Bone marrow (tissue), 2 donors: ENCODE data around the gene L3MBTL2.
"Not testable (repeated sequence)": the region's sequence is repeated elsewhere in the genome, so short reads cannot be mapped to it uniquely, and the experiment has no call there.

ENCODE experiments used
- DNase-seq, 2 donors: peaks; one replicate each; lab custom pipeline; 2025; lab: John Stamatoyannopoulos, UW

The L3MBTL2 gene

GRCh38 chr22:41204992-41205900, at the start of gene L3MBTL2:
Gene L3MBTL2, plus strand, starts transcription at chr22:41205312. Its CDS starts 51 bp downstream, at chr22:41205363.
- peak; percentile 82 to 88 for DNase-seq

DNA sequence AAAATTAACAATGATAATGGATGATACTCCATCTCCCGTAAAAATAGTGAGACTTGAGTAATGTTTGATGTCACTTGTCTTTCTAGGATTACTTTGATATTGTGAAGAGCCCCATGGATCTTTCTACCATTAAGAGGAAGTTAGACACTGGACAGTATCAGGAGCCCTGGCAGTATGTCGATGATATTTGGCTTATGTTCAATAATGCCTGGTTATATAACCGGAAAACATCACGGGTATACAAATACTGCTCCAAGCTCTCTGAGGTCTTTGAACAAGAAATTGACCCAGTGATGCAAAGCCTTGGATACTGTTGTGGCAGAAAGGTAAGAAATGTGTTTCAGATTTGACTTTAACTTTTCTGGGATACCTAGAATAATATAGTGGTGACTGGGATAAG, 48.0 kb upstream of the L3MBTL2 start:
- no peak for DNase-seq

GRCh38 chr22:41169157-41169556, 36.0 kb upstream of the L3MBTL2 start:
- no peak for DNase-seq

DNA sequence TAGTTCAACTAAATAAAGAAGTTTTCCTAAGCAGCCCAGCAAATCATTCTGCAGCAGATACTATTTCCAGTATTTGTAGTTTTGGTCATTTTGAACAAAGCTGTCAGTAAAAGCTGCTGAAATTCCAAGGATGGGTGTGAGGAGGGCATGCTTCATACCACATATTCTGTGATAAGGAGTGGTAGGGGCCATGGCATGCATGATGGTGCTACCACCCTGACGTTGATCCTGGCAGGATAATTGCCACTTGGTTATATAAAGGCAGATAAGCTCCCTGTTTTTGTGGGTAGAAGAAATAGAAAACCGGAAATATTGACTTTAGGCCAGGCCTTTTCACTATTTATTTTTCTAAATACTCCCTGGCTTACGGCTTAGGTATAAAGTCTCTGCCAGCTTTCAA, 33.1 kb upstream of the L3MBTL2 start:
- DNase-seq: no peak

GRCh38 chr22:41175546-41175945, 29.6 kb upstream of the L3MBTL2 start:
- no peak for DNase-seq

DNA sequence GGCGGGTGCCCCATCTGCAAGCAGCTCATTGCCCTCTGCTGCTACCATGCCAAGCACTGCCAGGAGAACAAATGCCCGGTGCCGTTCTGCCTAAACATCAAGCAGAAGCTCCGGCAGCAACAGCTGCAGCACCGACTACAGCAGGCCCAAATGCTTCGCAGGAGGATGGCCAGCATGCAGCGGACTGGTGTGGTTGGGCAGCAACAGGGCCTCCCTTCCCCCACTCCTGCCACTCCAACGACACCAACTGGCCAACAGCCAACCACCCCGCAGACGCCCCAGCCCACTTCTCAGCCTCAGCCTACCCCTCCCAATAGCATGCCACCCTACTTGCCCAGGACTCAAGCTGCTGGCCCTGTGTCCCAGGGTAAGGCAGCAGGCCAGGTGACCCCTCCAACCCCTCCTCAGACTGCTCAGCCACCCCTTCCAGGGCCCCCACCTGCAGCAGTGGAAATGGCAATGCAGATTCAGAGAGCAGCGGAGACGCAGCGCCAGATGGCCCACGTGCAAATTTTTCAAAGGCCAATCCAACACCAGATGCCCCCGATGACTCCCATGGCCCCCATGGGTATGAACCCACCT, 28.0 kb upstream of the L3MBTL2 start:
- DNase-seq: no peak

DNA sequence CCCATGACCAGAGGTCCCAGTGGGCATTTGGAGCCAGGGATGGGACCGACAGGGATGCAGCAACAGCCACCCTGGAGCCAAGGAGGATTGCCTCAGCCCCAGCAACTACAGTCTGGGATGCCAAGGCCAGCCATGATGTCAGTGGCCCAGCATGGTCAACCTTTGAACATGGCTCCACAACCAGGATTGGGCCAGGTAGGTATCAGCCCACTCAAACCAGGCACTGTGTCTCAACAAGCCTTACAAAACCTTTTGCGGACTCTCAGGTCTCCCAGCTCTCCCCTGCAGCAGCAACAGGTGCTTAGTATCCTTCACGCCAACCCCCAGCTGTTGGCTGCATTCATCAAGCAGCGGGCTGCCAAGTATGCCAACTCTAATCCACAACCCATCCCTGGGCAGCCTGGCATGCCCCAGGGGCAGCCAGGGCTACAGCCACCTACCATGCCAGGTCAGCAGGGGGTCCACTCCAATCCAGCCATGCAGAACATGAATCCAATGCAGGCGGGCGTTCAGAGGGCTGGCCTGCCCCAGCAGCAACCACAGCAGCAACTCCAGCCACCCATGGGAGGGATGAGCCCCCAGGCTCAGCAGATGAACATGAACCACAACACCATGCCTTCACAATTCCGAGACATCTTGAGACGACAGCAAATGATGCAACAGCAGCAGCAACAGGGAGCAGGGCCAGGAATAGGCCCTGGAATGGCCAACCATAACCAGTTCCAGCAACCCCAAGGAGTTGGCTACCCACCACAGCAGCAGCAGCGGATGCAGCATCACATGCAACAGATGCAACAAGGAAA, 27.3 kb upstream of the L3MBTL2 start:
- no peak for DNase-seq

DNA sequence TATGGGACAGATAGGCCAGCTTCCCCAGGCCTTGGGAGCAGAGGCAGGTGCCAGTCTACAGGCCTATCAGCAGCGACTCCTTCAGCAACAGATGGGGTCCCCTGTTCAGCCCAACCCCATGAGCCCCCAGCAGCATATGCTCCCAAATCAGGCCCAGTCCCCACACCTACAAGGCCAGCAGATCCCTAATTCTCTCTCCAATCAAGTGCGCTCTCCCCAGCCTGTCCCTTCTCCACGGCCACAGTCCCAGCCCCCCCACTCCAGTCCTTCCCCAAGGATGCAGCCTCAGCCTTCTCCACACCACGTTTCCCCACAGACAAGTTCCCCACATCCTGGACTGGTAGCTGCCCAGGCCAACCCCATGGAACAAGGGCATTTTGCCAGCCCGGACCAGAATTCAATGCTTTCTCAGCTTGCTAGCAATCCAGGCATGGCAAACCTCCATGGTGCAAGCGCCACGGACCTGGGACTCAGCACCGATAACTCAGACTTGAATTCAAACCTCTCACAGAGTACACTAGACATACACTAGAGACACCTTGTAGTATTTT, 26.6 kb upstream of the L3MBTL2 start:
- no peak for DNase-seq

- DNase-seq: not testable (repeated sequence)
These were observed 24.8 kb upstream of the L3MBTL2 start for GRCh38 chr22:41180362-41180761.

DNA sequence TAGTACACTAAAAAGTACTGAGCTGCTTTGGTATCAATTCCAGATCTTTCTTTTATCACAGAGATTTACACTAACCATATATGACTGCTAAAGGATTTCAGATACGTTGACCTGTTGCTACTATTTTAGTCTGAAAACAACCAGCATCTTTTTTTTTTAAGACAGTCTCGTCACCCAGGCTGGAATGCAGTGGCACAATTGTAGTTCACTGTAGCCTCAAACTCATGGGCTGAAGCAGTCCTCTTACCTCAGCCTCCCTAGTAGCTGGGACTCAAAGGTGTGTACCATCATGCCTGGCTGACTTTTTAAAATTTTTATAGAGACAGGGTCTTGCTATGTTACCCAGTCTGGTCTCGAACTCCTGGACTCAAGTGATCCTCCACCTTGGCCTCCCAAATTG, 24.2 kb upstream of the L3MBTL2 start:
- DNase-seq: no peak

DNA sequence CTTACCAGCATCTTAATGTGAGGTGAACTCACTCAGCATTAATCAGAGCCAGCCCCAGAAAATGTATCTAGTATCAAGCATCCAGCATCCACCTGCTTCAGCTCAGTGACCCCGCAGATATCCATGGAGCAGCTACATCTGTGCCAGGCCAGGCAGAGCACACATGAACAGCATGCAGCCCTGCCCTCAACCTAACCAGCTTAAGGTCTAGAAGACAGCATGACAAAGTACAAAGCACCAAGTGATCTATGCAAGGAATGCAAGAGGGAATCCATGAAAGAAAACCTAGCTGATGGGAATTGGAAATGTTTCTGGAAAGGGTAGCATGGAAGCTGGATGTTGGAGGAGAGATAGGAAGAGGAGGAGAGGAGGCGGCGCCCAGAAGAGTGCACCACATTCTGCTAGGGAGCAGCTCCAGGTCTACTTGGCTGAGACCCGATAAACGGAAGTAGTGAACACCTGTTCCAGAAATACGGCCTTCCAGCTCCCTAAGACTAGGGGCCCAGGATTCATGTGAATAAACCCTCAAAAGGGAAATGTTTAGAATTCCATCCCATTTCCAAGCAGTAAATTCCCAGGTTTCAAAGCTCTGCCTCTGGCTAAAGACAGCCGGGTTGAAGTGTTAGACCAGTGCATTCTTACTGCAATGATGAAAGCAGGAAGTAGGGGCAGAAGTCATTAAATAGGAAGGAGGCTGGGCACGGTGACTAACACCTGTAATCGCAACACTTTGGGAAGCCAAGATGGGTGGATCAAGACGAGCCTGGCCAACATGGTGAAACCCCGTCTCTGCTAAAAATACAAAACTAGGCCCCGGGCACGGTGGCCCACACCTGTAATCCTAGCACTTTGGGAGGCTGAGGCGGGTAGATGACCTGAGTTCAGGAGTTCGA, 23.5 kb upstream of the L3MBTL2 start:
- peak; percentile 15 to 19 for DNase-seq

DNA sequence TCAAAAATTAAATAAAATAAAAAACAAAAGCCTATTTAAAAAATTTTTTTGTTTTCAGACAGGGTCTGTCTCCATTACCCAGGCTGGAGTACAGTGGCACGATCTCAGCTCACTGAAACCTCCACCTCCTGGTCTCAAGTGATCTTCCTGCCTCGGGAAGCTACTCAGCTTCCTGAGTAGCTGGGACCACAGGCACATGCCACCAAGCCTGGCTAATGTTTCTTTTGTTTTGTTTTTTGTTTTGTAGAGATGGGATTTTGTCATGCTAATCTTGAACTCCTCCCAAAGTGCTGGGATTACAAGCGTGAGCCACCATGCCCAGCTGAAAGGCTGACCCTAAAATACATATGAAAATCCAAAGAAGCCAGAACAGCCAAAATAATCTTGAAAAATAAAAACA, 20.4 kb upstream of the L3MBTL2 start:
- DNase-seq: no peak

GRCh38 chr22:41191467-41191866, 13.6 kb upstream of the L3MBTL2 start:
- no peak for DNase-seq

- no peak for DNase-seq
These were observed 11.3 kb upstream of the L3MBTL2 start for GRCh38 chr22:41193829-41194228.

- DNase-seq: peak; percentile 67 to 74
These were observed 7.8 kb upstream of the L3MBTL2 start for GRCh38 chr22:41197038-41197972.

GRCh38 chr22:41198027-41198580, 7.0 kb upstream of the L3MBTL2 start:
- DNase-seq: peak in 1 of 2 donors; percentile 26

GRCh38 chr22:41201141-41201540, 4.0 kb upstream of the L3MBTL2 start:
- no peak for DNase-seq

DNA sequence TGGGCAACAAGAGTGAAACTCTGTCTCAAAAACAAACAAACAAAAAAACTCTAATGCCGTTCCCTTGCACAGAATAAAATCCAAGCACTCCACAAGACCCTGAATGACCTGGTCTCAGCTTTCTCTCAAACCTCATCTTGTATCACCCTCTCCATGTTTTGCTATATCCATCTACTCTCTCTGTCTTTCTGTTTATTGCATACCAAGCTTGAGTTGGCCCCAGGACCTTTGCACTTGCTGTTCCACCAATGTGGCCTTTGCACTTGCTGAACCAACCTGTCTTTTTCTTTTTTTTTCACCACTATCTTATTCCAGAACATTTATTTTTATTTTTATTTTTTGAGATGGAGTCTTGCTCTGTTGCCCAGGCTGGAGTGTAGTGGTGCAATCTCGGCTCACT, 2.0 kb upstream of the L3MBTL2 start:
- DNase-seq: no peak

DNA sequence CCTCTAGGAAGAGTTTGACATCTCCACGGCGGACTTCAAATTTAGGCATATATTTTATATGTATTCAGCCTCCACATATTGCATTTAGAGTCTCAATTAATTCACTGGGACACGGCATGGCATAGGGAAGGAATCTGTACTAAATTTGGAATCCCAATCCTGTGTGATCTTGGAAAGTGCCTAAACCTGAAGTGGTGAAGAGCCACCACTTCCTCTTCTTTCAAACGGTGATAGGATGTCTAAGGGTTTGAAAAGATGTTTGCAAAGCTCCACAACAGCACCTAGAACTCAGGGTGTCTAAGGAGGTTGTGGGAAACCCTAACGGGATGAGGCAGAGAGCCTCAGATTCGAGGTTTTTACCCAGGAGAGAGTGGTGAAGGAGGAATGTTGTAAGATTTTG, 1.0 kb upstream of the L3MBTL2 start:
- no peak for DNase-seq

DNA sequence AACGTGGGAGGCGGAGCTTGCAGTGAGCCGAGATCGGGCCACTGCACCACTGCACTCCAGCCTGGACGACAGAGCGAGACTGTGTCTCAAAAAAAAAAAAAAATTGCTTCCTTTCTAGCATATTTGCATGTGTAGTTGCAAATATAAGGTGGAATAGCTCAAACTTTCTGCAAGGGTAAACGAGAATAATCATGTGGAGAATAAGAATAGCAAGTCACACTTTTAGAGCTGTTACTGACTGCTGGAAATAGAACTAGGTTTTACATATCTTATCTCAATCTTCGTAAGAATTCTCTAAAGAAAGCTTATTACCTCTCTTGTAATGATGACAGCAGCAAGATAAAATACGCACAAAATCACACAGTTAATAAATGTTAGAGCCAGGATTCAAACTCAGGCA, 1.6 kb downstream of the L3MBTL2 start:
- DNase-seq: no peak
